GM12872 (cell line): Measurements from ENCODE around the gene NIPA2.

Source experiments
- CTCF ChIP-seq: IDR thresholded peaks from 3 replicates; pipeline ENCODE4 v1.5.1; 2011; ENCODE audit warnings: low read depth, mild to moderate bottlenecking, low read length, moderate library complexity; ENCODE audit not compliant: insufficient read depth

NIPA2 gene

GRCh38 chr15:22872936-22873701 lies 34.7 kb downstream of the NIPA2 start:
- TF ChIP-seq CTCF, result no peak

- no peak for TF ChIP-seq CTCF
These were observed 35.4 kb downstream of the NIPA2 start for GRCh38 chr15:22873841-22874240.

GRCh38 chr15:22874256-22874655 lies 35.8 kb downstream of the NIPA2 start:
- no peak for TF ChIP-seq CTCF

- TF ChIP-seq CTCF, result no peak
These were observed 36.5 kb downstream of the NIPA2 start for GRCh38 chr15:22874966-22875365.

GRCh38 chr15:22877117-22877516 lies 38.7 kb downstream of the NIPA2 start:
- no peak for TF ChIP-seq CTCF

GRCh38 chr15:22877607-22878006 lies 39.1 kb downstream of the NIPA2 start:
- TF ChIP-seq CTCF, result no peak

GRCh38 chr15:22878103-22878502 lies 39.6 kb downstream of the NIPA2 start:
- TF ChIP-seq CTCF, result no peak
